GM20431 (cell line): ENCODE results near the gene PACRG.

Experiments
- in situ Hi-C: fragments of 300-500 bp; cut with MseI, MboI; formaldehyde crosslinking; loops from one replicate; pipeline ENCODE4 v1.15.0; 2020; ENCODE audit warnings: low sequenced_read_pairs; ENCODE audit not compliant: unreplicated experiment

The PACRG gene

GRCh38 chr6:163289447-163289846, 561.7 kb downstream of the PACRG start:
- in situ Hi-C loops = no loop called here

GRCh38 chr6:163290545-163291274, 562.9 kb downstream of the PACRG start:
- in situ Hi-C loops = no loop called here

- in situ Hi-C loops = no loop called here
These were observed 563.8 kb downstream of the PACRG start for GRCh38 chr6:163291622-163292021.

- in situ Hi-C loops = no loop called here
These were observed 565.5 kb downstream of the PACRG start for GRCh38 chr6:163293286-163293685.

- in situ Hi-C loops = no loop called here
These were observed 567.0 kb downstream of the PACRG start for GRCh38 chr6:163294734-163295133.

GRCh38 chr6:163296835-163297519, 569.2 kb downstream of the PACRG start:
- in situ Hi-C loops = no loop called here

- in situ Hi-C loops = no loop called here
These were observed 570.5 kb downstream of the PACRG start for GRCh38 chr6:163298079-163298830.

- in situ Hi-C loops = no loop called here
These were observed 573.1 kb downstream of the PACRG start for GRCh38 chr6:163300838-163301237.

GRCh38 chr6:163301726-163302635, 574.2 kb downstream of the PACRG start:
- in situ Hi-C loops = no loop called here

- in situ Hi-C loops = no loop called here
These were observed 575.0 kb downstream of the PACRG start for GRCh38 chr6:163302747-163303146.

- in situ Hi-C loops = no loop called here
These were observed 578.2 kb downstream of the PACRG start for GRCh38 chr6:163306000-163306399.

- in situ Hi-C loops = no loop called here
These were observed 581.1 kb downstream of the PACRG start for GRCh38 chr6:163308629-163309440.

- in situ Hi-C loops = no loop called here
These were observed 581.8 kb downstream of the PACRG start for GRCh38 chr6:163309491-163310026.

GRCh38 chr6:163310096-163310972, 582.6 kb downstream of the PACRG start:
- in situ Hi-C loops = no loop called here

GRCh38 chr6:163310973-163311383, 583.2 kb downstream of the PACRG start:
- in situ Hi-C loops = no loop called here

GRCh38 chr6:163311830-163312229, 584.1 kb downstream of the PACRG start:
- in situ Hi-C loops = no loop called here

- in situ Hi-C loops = no loop called here
These were observed 585.8 kb downstream of the PACRG start for GRCh38 chr6:163313566-163313965.

- in situ Hi-C loops = no loop called here
These were observed 586.2 kb downstream of the PACRG start for GRCh38 chr6:163313981-163314380.
